A673 (cell line): ENCODE data around the gene VAV2.

Source experiments
- EZH2 ChIP-seq: fragments of 200-600 bp; sonication (generic); IDR thresholded peaks from 2 replicates; pipeline ENCODE4 v1.6.1; 2017; ENCODE audit warnings: borderline replicate concordance, low read depth, mild to moderate bottlenecking, mixed read lengths, antibody characterized with exemption, low read length; ENCODE audit not compliant: poor library complexity, severe bottlenecking
- TF ChIP-seq, protein P1 (sequence below): fragments of 300-800, 200-600 bp; sonication (generic); conservative IDR thresholded peaks from 2 replicates; pipeline ENCODE4 v1.5.1; 2017; ENCODE audit warnings: low read depth, mild to moderate bottlenecking, antibody characterized with exemption, low read length, moderate library complexity, mixed read lengths

DNA sequence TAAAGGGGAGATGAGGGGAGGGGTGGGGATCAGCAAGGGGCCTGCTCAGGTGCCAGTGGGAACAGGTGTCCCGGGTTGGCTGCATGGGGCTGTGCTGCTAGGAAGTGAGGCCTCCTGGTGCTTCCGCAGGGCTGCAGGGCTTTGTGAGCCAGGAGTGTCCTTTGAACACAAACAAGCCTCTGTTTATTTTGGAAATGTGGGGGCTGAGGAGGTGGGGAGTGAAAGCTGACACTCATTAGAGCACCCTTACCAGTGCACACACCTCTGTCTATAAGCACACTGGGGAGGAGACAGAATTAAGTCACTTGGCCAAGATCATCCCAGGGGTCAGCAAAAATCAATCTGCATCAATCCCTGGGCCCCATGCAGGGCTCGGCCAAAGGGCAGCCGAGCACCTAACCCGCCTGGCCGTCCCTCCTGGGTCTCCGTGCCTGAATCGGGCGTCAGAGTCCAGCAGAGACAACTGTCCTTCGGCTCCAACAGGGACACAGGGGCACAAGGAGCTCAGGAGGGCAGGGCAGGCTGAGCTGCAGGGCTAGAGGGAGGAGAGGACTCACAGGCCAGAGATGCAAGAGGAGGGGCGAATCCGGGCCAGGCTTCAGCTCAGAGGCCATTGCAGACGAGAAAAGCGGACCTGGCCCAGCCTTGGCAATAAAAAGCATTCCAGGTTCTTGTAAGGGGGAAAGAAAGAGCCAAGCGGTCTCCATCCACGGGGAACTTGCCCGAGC, 99.8 kb downstream of the VAV2 start:
- TF ChIP-seq, protein P1, sequence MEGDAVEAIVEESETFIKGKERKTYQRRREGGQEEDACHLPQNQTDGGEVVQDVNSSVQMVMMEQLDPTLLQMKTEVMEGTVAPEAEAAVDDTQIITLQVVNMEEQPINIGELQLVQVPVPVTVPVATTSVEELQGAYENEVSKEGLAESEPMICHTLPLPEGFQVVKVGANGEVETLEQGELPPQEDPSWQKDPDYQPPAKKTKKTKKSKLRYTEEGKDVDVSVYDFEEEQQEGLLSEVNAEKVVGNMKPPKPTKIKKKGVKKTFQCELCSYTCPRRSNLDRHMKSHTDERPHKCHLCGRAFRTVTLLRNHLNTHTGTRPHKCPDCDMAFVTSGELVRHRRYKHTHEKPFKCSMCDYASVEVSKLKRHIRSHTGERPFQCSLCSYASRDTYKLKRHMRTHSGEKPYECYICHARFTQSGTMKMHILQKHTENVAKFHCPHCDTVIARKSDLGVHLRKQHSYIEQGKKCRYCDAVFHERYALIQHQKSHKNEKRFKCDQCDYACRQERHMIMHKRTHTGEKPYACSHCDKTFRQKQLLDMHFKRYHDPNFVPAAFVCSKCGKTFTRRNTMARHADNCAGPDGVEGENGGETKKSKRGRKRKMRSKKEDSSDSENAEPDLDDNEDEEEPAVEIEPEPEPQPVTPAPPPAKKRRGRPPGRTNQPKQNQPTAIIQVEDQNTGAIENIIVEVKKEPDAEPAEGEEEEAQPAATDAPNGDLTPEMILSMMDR: no peak
- no peak for TF ChIP-seq EZH2
